Astrocyte of the cerebellum (primary cell): Measurements from ENCODE around the gene ARRB2.

Source experiments
- DNase-seq: peaks from one replicate; pipeline ENCODE4 v3.0.0-alpha.2; 2011; ENCODE audit warnings: low read depth
- H3K4me3 ChIP-seq: 2 replicates; pipeline ENCODE4 v1.5.1; 2011; ENCODE audit warnings: mild to moderate bottlenecking, low read depth, low read length, moderate library complexity
- in situ Hi-C: cut with HindIII; loops from 2 replicates; pipeline ENCODE4 v1.10.0; 2017; ENCODE audit warnings: low sequenced_read_pairs
- TF ChIP-seq, protein P1 (sequence below): IDR thresholded peaks from 2 replicates; pipeline ENCODE4 v1.5.1; 2012; ENCODE audit warnings: low read length, low read depth, moderate library complexity, mild to moderate bottlenecking; ENCODE audit errors: missing control alignments

Gene ARRB2

DNA sequence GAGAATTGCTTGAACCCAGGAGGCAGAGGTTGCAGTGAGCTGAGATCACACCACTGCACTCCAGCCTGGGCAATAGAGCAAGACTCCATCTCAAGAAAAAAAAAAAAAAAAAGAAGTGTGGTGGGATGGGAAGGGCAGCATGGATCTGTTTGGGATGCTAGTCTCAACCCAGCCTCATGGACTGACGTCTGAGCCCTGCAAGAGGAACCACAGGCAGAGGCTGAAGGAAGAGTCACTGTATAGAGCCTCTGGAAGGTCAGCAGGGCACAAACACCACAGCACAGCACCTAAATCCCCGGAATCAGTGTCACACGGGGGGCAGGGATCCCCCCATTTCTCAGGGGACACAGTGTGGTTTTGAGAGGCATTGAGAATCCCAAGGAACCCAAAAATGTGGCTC, 40.2 kb downstream of the ARRB2 start:
- TF ChIP-seq, protein P1, sequence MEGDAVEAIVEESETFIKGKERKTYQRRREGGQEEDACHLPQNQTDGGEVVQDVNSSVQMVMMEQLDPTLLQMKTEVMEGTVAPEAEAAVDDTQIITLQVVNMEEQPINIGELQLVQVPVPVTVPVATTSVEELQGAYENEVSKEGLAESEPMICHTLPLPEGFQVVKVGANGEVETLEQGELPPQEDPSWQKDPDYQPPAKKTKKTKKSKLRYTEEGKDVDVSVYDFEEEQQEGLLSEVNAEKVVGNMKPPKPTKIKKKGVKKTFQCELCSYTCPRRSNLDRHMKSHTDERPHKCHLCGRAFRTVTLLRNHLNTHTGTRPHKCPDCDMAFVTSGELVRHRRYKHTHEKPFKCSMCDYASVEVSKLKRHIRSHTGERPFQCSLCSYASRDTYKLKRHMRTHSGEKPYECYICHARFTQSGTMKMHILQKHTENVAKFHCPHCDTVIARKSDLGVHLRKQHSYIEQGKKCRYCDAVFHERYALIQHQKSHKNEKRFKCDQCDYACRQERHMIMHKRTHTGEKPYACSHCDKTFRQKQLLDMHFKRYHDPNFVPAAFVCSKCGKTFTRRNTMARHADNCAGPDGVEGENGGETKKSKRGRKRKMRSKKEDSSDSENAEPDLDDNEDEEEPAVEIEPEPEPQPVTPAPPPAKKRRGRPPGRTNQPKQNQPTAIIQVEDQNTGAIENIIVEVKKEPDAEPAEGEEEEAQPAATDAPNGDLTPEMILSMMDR = no peak
- in situ Hi-C loops = no loop called here

DNA sequence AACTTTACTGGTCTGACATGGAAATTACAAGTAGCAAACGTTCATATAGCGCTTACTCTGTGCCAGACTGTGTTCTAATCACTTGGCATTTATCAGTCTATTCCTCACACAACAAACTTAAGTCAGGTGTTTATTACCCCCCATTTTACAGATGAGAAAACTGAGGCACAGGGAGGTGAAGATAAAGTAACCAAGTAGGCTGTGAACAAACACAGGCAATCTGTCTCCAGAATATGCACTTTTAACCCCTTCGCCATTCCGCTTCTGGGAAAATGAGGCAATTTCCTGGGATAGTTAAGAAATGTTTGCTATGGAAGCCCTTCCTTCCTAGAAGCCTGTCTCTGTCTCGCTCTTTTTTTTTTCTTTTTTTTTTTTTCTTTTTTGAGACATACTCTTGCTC, 41.5 kb downstream of the ARRB2 start:
- in situ Hi-C loops = no loop called here

More for the DNA sequence above, 40.2 kb downstream of the ARRB2 start:
- no peak overlapping the region for H3K4me3 ChIP-seq
- DNase-seq = no peak

DNA sequence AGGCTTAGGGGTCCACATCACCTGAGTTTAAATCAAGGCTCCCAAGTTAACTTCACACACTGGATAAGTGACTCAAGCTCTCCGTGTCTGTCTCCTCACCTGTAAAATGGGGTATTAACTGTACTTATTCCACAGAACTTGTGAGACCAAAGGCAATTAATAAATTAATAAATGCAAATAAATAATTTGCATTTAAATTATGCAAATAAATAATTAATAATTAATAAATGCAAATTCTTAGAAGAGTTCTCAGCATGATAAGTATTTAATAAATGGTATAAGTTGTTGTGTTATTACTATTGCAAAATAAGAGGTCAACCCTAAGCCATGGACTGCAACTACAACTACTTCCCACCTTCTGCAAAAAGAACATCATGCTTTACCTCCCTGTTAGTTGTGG, 43.0 kb downstream of the ARRB2 start:
- in situ Hi-C loops = no loop called here
- no peak overlapping the region for H3K4me3 ChIP-seq
- no peak for DNase-seq
- TF ChIP-seq, protein P1 = no peak

More for the DNA sequence above, 41.5 kb downstream of the ARRB2 start:
- H3K4me3 ChIP-seq = no peak overlapping the region
- TF ChIP-seq, protein P1 = no peak
- no peak for DNase-seq

DNA sequence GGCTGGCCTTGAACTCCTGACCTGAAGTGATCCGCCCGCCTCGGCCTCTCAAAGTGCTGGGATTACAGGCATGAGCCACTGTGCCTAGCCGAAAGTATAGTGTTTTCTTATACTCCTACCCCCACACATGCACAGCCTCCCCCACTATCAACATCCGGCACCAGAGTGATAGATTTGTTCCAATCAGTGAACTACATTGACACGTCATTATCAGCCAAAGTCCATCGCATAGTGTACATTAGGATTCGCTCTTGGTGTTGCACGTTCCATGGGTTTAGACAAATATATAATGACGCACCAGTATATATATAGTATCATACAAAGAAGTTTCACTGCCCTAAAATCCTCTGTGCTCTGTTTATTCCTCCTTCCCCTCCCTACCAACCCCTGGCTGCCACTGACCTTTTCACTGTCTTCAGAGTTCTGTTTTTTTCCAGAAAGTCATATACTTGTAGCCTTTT, 49.4 kb downstream of the ARRB2 start:
- H3K4me3 ChIP-seq = no peak overlapping the region
- in situ Hi-C loops = no loop called here
- TF ChIP-seq, protein P1 = no peak
- no peak for DNase-seq

DNA sequence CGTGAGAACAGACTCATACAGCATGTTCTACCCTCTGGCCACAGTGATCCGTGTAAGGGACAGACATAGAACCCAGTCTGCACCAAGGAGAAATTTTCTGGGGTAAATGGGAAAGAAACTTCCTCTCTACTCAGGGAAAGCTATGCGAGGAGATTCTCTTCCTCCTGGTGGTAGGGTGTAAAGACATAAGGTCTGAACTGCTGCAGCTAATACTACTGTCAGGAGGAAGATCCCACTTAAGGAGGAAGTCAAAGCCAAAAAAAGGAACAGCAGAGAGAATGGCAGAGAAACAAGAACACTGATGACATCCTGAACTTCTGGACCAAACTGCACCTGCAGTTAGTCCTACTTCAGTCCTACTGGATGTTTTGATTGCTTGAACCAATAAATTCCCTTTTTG, 54.2 kb downstream of the ARRB2 start:
- no peak overlapping the region for H3K4me3 ChIP-seq
- TF ChIP-seq, protein P1 = no peak
- no peak for DNase-seq
- in situ Hi-C loops = no loop called here

DNA sequence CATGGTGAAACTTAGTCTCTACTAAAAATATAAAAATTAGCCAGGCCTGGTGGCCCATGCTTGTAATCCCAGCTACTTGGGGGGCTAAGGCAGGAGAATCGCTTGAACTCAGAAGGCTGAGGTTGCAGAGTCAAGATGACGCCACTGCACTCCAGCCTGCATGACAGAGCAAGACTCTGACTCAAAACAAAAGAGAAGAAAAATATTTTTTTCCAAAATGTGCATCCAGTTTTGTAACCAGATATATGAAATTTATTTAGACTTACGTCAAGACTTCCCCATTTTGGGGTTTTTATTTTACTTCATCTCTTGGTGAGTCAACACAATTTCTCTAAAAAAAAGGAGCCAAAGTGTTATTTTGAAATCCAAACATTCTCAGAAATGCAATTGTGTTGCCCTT, 55.8 kb downstream of the ARRB2 start:
- in situ Hi-C loops = no loop called here
- no peak overlapping the region for H3K4me3 ChIP-seq
- no peak for DNase-seq
- TF ChIP-seq, protein P1 = no peak

DNA sequence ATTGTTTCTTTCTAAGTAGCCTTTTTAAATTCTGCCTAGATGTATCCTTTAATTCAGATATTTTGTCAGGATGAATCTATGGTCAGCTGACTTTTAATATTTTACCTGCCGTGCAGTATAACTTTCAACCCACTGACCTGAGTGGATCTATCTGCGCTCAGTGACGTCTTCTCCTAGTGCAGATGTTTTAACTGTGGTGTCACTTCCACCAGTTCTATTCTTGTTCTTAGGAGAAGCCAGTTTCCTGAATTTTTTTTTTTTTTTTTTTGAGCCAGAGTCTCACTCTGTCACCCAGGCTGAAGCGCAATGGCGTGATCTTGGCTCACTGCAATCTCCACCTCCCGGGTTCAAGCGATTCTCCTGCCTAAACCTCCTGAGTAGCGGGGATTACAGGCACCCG, 56.3 kb downstream of the ARRB2 start:
- H3K4me3 ChIP-seq = no peak overlapping the region
- DNase-seq = no peak
- in situ Hi-C loops = no loop called here
- TF ChIP-seq, protein P1 = no peak
